ENCODE data around the gene NALCN. TPM values are rescaled to one million over a fixed set of nuclear protein-coding genes. Genes with fewer than 3 reads are reported as not detected.

Gene NALCN
- total RNA-seq, 2 donors from 2014 or later: 3.2 TPM; not detected in 1

GRCh38 chr13:101218484-101218883, 197.8 kb downstream of the NALCN start:
- no peak overlapping the region for H3K27ac ChIP-seq
- 63% methylated on average over 2 of the region's 2 CpGs for WGBS

GRCh38 chr13:101217086-101217485, 199.2 kb downstream of the NALCN start:
- intact Hi-C loops (cut with DNase I): no loop called here
- Histone ChIP-seq H3K4me3 (no peak overlapping the region), H3K36me3 (no peaks in the 10 kb centered on the region), H3K27ac (no peak overlapping the region), H3K9me3 (no peaks in the 10 kb centered on the region), H3K4me1 (replicated peaks) (no peaks in the 10 kb centered on the region), H3K27me3 (replicated peaks; ENCODE audit: insufficient read depth) (no peaks in the 10 kb centered on the region)
- no peak for TF ChIP-seq CTCF (IDR thresholded peaks at IDR 0.05)
- no peak for TF ChIP-seq POLR2A (IDR thresholded peaks at IDR 0.05)
- TF ChIP-seq POLR2AphosphoS5 (IDR thresholded peaks at IDR 0.05): no peak
- DNase-seq (ENCODE audit: low spot score): no peak

More at GRCh38 chr13:101218484-101218883, 197.8 kb downstream of the NALCN start:
- intact Hi-C loops (cut with DNase I): no loop called here
- DNase-seq (ENCODE audit: low spot score): no peak
- H3K4me1 ChIP-seq (replicated peaks): no peaks in the 10 kb centered on the region
- H3K27me3 ChIP-seq (replicated peaks; ENCODE audit: insufficient read depth): no peaks in the 10 kb centered on the region
- H3K9me3 ChIP-seq: no peaks in the 10 kb centered on the region
- no peaks in the 10 kb centered on the region for H3K36me3 ChIP-seq
- TF ChIP-seq POLR2A (IDR thresholded peaks at IDR 0.05): no peak
- no peak for TF ChIP-seq POLR2AphosphoS5 (IDR thresholded peaks at IDR 0.05)
- no peak overlapping the region for H3K4me3 ChIP-seq

GRCh38 chr13:101211261-101211660, 205.0 kb downstream of the NALCN start:
- no peaks in the 10 kb centered on the region for H3K27me3 ChIP-seq (replicated peaks; ENCODE audit: insufficient read depth)
- H3K27ac ChIP-seq: no peak overlapping the region
- intact Hi-C loops (cut with DNase I): no loop called here
- H3K9me3 ChIP-seq: no peaks in the 10 kb centered on the region
- H3K36me3 ChIP-seq: no peaks in the 10 kb centered on the region
- no peak for DNase-seq (ENCODE audit: low spot score)
- TF ChIP-seq POLR2AphosphoS5 (IDR thresholded peaks at IDR 0.05) (no peak), CTCF (IDR thresholded peaks at IDR 0.05) (no peak)
- H3K4me1 ChIP-seq (replicated peaks): no peaks in the 10 kb centered on the region
- no peak overlapping the region for H3K4me3 ChIP-seq

GRCh38 chr13:101210774-101211173, 205.5 kb downstream of the NALCN start:
- intact Hi-C loops (cut with DNase I): no loop called here
- Histone ChIP-seq H3K4me3 (no peak overlapping the region), H3K9me3 (no peaks in the 10 kb centered on the region), H3K36me3 (no peaks in the 10 kb centered on the region), H3K4me1 (replicated peaks) (no peaks in the 10 kb centered on the region), H3K27ac (no peak overlapping the region), H3K27me3 (replicated peaks; ENCODE audit: insufficient read depth) (no peaks in the 10 kb centered on the region)
- WGBS: 85% methylated on average over 3 of the region's 3 CpGs
- TF ChIP-seq POLR2A (IDR thresholded peaks at IDR 0.05) (no peak), CTCF (IDR thresholded peaks at IDR 0.05) (no peak), POLR2AphosphoS5 (IDR thresholded peaks at IDR 0.05) (no peak)
- no peak for DNase-seq (ENCODE audit: low spot score)

- TF ChIP-seq POLR2AphosphoS5 (IDR thresholded peaks at IDR 0.05) (no peak), POLR2A (IDR thresholded peaks at IDR 0.05) (no peak), CTCF (IDR thresholded peaks at IDR 0.05) (no peak)
- WGBS: 52% methylated on average over 4 of the region's 4 CpGs
- Histone ChIP-seq H3K27ac (no peak overlapping the region), H3K27me3 (replicated peaks; ENCODE audit: insufficient read depth) (no peaks in the 10 kb centered on the region), H3K36me3 (no peaks in the 10 kb centered on the region), H3K4me3 (no peak overlapping the region), H3K4me1 (replicated peaks) (no peaks in the 10 kb centered on the region), H3K9me3 (no peaks in the 10 kb centered on the region)
- no peak for DNase-seq (ENCODE audit: low spot score)
- intact Hi-C loops (cut with DNase I): no loop called here
Observed at GRCh38 chr13:101209206-101209893, 207.0 kb downstream of the NALCN start.

Data from prostate gland (tissue), 2 donors.